Panc1 (cell line): ENCODE results near the gene UTP14A. TPM values are rescaled to one million over a fixed set of nuclear protein-coding genes. Genes with fewer than 3 reads are reported as not detected.
"Not testable (repeated sequence)": the region's sequence is repeated elsewhere in the genome, so short reads cannot be mapped to it uniquely, and the experiment has no call there.

Experiments used
- ATAC-seq: fragments of 200-7000 bp; cut with Tn5 transposase; 2 replicates; pipeline ENCODE4 v1.9.1; 2020; ENCODE audit warnings: mild to moderate bottlenecking, moderate library complexity
- Bru-seq: library from RNA; stranded (reverse); fragments of 400-500 nt; gene quantifications from one replicate; lab custom pipeline; 2021; lab: Mats Ljungman, UMichigan
- BruChase-seq, 2 experiments: library from RNA; stranded (reverse); fragments of 400-500 nt; gene quantifications; one replicate each; lab custom pipeline; 2021; lab: Mats Ljungman, UMichigan
- BruUV-seq: library from RNA; stranded (reverse); fragments of 400-500 nt; replicated peaks from 2 replicates; lab custom pipeline; 2021; lab: Mats Ljungman, UMichigan
- CTCF ChIA-PET: fragments of 300-600 bp; sonication (Branson Sonifier 250); formaldehyde crosslinking; loops from one replicate; lab custom pipeline; 2022; ENCODE audit warnings: antibody characterized with exemption; lab: Charles Lee
- POLR2A ChIA-PET: fragments of 300-600 bp; sonication (Branson Sonifier 250); formaldehyde crosslinking; loops from one replicate; lab custom pipeline; 2022; ENCODE audit warnings: antibody characterized with exemption; lab: Charles Lee
- DNase-seq: peaks from one replicate; pipeline ENCODE4 v3.0.0-alpha.2; 2010; ENCODE audit warnings: low read depth, low spot score
- H3K27ac ChIP-seq: 2 replicates; pipeline ENCODE4 v1.5.1; 2011; ENCODE audit warnings: mild to moderate bottlenecking, low read length, inconsistent platforms
- H3K27me3 ChIP-seq: fragments of 200-500 bp; sonication (Bioruptor generic); 2 replicates; pipeline ENCODE4 v1.6.0; 2014; ENCODE audit warnings: low read length, inconsistent platforms; ENCODE audit not compliant: control insufficient read depth, insufficient read depth
- H3K36me3 ChIP-seq: fragments of 200-500 bp; sonication (Bioruptor generic); 2 replicates; pipeline ENCODE4 v1.5.1; 2014; ENCODE audit warnings: inconsistent platforms, mild to moderate bottlenecking, low read length, moderate library complexity; ENCODE audit not compliant: control insufficient read depth, insufficient read depth
- H3K4me1 ChIP-seq: 2 replicates; pipeline ENCODE4 v1.5.1; 2011; ENCODE audit warnings: inconsistent platforms, mild to moderate bottlenecking, low read length, moderate library complexity; ENCODE audit not compliant: control insufficient read depth, insufficient read depth
- H3K4me3 ChIP-seq, 2 experiments: 2 replicates each; pipeline ENCODE4 v1.5.1; 2011 to 2012; ENCODE audit warnings: low read depth in 2 of 2, low read length in 2 of 2, mild to moderate bottlenecking in 2 of 2, inconsistent platforms in 1 of 2, moderate library complexity in 1 of 2
- H3K9me3 ChIP-seq: fragments of 200-500 bp; sonication (Bioruptor generic); 2 replicates; pipeline ENCODE4 v1.5.1; 2014; ENCODE audit warnings: low read depth, mild to moderate bottlenecking, inconsistent platforms, low read length, moderate library complexity; ENCODE audit not compliant: control insufficient read depth, insufficient read depth
- POLR2AphosphoS5 ChIP-seq: IDR thresholded peaks from 2 replicates; pipeline ENCODE4 v1.6.1; 2012; ENCODE audit warnings: mild to moderate bottlenecking, low read depth, low read length, moderate library complexity
- SIN3A ChIP-seq: IDR thresholded peaks from 2 replicates; pipeline ENCODE4 v1.6.1; 2012; ENCODE audit warnings: low read depth, mild to moderate bottlenecking, low read length, moderate library complexity, borderline replicate concordance; ENCODE audit not compliant: insufficient read depth
- TCF7L2 ChIP-seq: IDR thresholded peaks from 2 replicates; pipeline ENCODE4 v1.6.1; 2011; ENCODE audit warnings: mild to moderate bottlenecking, low read depth, low read length, inconsistent platforms
- in situ Hi-C: cut with HindIII; loops from 2 replicates; pipeline ENCODE4 v1.10.0; 2016; ENCODE audit warnings: low sequenced_read_pairs, low pct_unique_long_range_greater_than_20kb
- intact Hi-C: fragments of 100-400 bp; cut with micrococcal nuclease; formaldehyde crosslinking; loops from one replicate; pipeline ENCODE4 v1.10.0; 2022; ENCODE audit not compliant: unreplicated experiment
- long read RNA-seq: library from polyadenylated mRNA; unstranded; transcript quantifications from one replicate; pipeline ENCODE4 v2.0.0, GENCODE V29; 2021; ENCODE audit not compliant: unreplicated experiment
- polyA plus RNA-seq: library from polyadenylated mRNA; unstranded; fragments of >200 nt; gene quantifications from one replicate; pipeline ENCODE4 v1.2.1, GENCODE V29; 2012; ENCODE audit warnings: missing spikeins; ENCODE audit not compliant: insufficient read length
- total RNA-seq: library from RNA; stranded (reverse); gene quantifications from one replicate; pipeline ENCODE4 v1.2.1, GENCODE V29; 2021; ENCODE audit not compliant: unreplicated experiment
- TF ChIP-seq, protein P1 (sequence below): fragments of 450-650 bp; IDR thresholded peaks from 2 replicates; pipeline ENCODE4 v1.5.1; 2017; ENCODE audit warnings: mild to moderate bottlenecking
- TF ChIP-seq, protein P2 (sequence below), 2 experiments: IDR thresholded peaks; 2 replicates each; pipeline ENCODE4 v1.6.1; 2011 to 2012; ENCODE audit warnings: low read depth in 2 of 2, control low read depth in 1 of 2, low read length in 1 of 2, mild to moderate bottlenecking in 1 of 2, moderate library complexity in 1 of 2; ENCODE audit not compliant: insufficient read depth in 1 of 2

UTP14A gene, protein sequence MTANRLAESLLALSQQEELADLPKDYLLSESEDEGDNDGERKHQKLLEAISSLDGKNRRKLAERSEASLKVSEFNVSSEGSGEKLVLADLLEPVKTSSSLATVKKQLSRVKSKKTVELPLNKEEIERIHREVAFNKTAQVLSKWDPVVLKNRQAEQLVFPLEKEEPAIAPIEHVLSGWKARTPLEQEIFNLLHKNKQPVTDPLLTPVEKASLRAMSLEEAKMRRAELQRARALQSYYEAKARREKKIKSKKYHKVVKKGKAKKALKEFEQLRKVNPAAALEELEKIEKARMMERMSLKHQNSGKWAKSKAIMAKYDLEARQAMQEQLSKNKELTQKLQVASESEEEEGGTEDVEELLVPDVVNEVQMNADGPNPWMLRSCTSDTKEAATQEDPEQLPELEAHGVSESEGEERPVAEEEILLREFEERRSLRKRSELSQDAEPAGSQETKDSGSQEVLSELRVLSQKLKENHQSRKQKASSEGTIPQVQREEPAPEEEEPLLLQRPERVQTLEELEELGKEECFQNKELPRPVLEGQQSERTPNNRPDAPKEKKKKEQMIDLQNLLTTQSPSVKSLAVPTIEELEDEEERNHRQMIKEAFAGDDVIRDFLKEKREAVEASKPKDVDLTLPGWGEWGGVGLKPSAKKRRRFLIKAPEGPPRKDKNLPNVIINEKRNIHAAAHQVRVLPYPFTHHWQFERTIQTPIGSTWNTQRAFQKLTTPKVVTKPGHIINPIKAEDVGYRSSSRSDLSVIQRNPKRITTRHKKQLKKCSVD
- total RNA-seq (64.2 TPM), Bru-seq, nascent RNA (percentile 91 among the genes with signal in this experiment), BruChase-seq, experiment 1, labeled RNA remaining after a 2-hour chase (percentile 89 among the genes with signal in this experiment), BruChase-seq, experiment 2, labeled RNA remaining after a 6-hour chase (percentile 94 among the genes with signal in this experiment)
- polyA plus RNA-seq = 38.1 TPM
- long read RNA-seq, transcript UTP14A-201 (15 exons, 2,488 nt) = major isoform, 133 of 166 reads
- long read RNA-seq, partial matches to known transcripts = 23 of 166 reads
- long read RNA-seq, other reads (novel, unspliced or antisense) = 10 of 166 reads

DNA sequence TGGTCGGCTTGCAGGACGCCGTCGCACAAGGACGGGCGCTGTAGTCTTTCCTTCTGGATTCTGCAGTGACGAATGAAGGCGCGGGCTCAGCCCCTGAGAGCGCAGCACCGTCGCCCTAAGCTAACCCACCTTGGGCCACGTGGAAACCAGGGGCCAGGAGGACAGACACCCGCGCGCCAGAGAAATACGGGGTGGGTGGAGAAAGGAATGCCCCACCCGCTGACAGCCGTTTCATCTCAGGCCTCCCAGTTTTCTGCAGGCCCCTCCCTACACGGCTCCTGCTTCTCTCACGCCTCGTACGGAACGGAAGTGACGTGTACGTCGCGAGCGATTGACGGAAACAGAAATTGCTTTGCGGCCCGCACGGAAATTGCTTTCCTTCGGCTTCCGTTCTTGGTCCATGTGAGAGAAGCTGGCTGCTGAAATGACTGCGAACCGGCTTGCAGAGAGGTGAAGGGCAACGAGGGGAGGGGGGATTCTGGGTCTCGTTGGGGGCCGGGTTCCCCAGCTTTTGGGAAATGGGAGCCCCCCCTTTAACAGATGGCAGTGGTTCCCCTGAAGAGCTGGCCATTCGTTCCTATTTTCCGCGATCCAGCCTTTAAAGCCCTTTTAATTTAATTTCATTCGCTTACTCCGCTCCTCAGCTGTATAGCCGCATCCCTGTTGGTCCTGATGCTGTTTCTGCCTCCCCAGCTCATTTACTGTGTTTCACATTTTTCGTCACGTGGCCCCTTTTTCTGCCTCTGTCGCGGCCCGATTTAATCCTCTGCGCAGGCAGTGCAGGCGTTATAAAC is at the start of gene UTP14A:
Gene UTP14A (plus strand): TSS at position 378 of the 794 bp plus-strand sequence. CDS start 47 bp downstream, at position 425.
- DNase-seq = peak; percentile 78
- ATAC-seq = peak; percentile 99
- no peaks in the 10 kb centered on the region for H3K9me3 ChIP-seq
- peak within 1 kb of the TSS; percentile 95 to 98 for H3K4me3 ChIP-seq
- ChIA-PET CTCF (interaction anchor here (0.6 to 1.1 kb wide), 3 partner anchors 268 to 305 kb away, joined by 3 to 4 read pairs (median 4); no protein-coding TSS in a partner anchor), POLR2A (interaction anchor here (0.6 kb wide), 2 partner anchors 20 to 34 kb away, joined by 3 to 4 read pairs; no protein-coding TSS in a partner anchor)
- H3K36me3 ChIP-seq = peaks cover 26% of the 10 kb centered on the region
- TF ChIP-seq, protein P1, sequence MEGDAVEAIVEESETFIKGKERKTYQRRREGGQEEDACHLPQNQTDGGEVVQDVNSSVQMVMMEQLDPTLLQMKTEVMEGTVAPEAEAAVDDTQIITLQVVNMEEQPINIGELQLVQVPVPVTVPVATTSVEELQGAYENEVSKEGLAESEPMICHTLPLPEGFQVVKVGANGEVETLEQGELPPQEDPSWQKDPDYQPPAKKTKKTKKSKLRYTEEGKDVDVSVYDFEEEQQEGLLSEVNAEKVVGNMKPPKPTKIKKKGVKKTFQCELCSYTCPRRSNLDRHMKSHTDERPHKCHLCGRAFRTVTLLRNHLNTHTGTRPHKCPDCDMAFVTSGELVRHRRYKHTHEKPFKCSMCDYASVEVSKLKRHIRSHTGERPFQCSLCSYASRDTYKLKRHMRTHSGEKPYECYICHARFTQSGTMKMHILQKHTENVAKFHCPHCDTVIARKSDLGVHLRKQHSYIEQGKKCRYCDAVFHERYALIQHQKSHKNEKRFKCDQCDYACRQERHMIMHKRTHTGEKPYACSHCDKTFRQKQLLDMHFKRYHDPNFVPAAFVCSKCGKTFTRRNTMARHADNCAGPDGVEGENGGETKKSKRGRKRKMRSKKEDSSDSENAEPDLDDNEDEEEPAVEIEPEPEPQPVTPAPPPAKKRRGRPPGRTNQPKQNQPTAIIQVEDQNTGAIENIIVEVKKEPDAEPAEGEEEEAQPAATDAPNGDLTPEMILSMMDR = no peak
- TF ChIP-seq, protein P2, sequence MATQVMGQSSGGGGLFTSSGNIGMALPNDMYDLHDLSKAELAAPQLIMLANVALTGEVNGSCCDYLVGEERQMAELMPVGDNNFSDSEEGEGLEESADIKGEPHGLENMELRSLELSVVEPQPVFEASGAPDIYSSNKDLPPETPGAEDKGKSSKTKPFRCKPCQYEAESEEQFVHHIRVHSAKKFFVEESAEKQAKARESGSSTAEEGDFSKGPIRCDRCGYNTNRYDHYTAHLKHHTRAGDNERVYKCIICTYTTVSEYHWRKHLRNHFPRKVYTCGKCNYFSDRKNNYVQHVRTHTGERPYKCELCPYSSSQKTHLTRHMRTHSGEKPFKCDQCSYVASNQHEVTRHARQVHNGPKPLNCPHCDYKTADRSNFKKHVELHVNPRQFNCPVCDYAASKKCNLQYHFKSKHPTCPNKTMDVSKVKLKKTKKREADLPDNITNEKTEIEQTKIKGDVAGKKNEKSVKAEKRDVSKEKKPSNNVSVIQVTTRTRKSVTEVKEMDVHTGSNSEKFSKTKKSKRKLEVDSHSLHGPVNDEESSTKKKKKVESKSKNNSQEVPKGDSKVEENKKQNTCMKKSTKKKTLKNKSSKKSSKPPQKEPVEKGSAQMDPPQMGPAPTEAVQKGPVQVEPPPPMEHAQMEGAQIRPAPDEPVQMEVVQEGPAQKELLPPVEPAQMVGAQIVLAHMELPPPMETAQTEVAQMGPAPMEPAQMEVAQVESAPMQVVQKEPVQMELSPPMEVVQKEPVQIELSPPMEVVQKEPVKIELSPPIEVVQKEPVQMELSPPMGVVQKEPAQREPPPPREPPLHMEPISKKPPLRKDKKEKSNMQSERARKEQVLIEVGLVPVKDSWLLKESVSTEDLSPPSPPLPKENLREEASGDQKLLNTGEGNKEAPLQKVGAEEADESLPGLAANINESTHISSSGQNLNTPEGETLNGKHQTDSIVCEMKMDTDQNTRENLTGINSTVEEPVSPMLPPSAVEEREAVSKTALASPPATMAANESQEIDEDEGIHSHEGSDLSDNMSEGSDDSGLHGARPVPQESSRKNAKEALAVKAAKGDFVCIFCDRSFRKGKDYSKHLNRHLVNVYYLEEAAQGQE (IDR thresholded peaks at IDR 0.05; ENCODE audit: insufficient read depth in 1 of 2, low read depth in 2 of 2, low read length in 1 of 2) = no peak
- TF ChIP-seq POLR2AphosphoS5 (peak; percentile 96), SIN3A (0 out of 2 replicates have a peak, but pooled peaks have one; percentile 63), TCF7L2 (peak; percentile 90)
- peaks cover 14% of the 10 kb centered on the region for H3K4me1 ChIP-seq
- peak within 1 kb of the TSS; percentile 96 for H3K27ac ChIP-seq
- no peaks in the 10 kb centered on the region for H3K27me3 ChIP-seq
- BruUV-seq = TSS peak; percentile 89
- intact Hi-C loops (loop anchor here (10.0 kb wide), 1 partner anchor 301 kb away; no protein-coding TSS in a partner anchor), in situ Hi-C loops (no loop called here)

DNA sequence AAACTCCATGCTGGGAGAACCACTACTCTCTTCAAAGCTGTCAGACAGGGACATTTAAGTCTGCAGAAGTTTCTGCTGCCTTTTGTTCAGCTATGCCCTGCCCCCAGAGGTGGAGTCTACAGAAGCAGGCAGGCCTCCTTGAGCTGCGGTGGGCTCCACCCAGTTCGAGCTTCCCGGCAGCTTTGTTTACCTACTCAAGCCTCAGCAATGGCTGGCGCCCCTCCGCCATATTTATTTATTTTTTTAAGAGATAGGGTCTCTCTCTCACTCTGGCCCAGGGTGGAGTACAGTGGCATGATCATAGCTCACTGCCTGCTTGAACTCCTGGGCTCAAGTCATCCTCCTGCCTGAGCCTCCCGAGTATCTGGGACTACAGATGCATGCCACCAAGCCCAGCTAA is 46.8 kb upstream of the UTP14A start:
- intact Hi-C loops, POLR2A ChIA-PET, H3K4me3 ChIP-seq, CTCF ChIA-PET, DNase-seq, ATAC-seq, H3K9me3 ChIP-seq, H3K4me1 ChIP-seq, H3K27ac ChIP-seq, BruUV-seq, H3K27me3 ChIP-seq, in situ Hi-C loops, H3K36me3 ChIP-seq: not testable (repeated sequence)

DNA sequence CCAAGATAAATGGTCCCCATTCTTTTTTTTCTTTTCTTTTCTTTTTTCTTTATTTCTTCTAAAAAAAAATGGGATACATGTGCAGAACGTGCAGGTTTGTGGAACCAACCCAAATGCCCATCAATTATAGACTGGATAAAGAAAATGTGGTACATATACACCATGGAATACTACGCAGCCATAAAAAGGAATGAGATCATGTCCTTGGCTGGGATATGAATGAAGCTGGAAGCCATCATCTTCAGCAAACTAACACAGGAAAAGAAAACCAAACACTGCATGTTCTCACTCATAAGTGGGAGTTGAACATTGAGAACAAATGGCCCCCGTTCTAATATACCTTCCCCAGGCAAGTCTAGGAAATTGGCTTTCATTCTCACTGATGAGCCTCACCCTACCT is 39.6 kb upstream of the UTP14A start:
- in situ Hi-C loops, DNase-seq, H3K27ac ChIP-seq, H3K36me3 ChIP-seq, H3K4me3 ChIP-seq, H3K27me3 ChIP-seq, intact Hi-C loops, H3K4me1 ChIP-seq, BruUV-seq, CTCF ChIA-PET, ATAC-seq, POLR2A ChIA-PET, H3K9me3 ChIP-seq: not testable (repeated sequence)
